OCI-LY1 (cell line): ENCODE data around the gene OMP.

Experiments
- H2AFZ ChIP-seq: fragments of 200-600 bp; sonication (generic), shearing (Covaris generic); 2 replicates; pipeline ENCODE4 v1.6.0; 2014; ENCODE audit warnings: antibody characterized with exemption, mild to moderate bottlenecking, low read length
- H3F3A ChIP-seq: fragments of 200-600 bp; sonication (generic), shearing (Covaris generic); 2 replicates; pipeline ENCODE4 v1.6.0; 2014; ENCODE audit warnings: mild to moderate bottlenecking, antibody characterized with exemption, low read length, moderate library complexity; ENCODE audit not compliant: insufficient read depth
- H3K27ac ChIP-seq: fragments of 200-600 bp; sonication (generic); 2 replicates; pipeline ENCODE4 v1.5.1; 2014; ENCODE audit warnings: low read length, mixed run types, mild to moderate bottlenecking, low read depth; ENCODE audit not compliant: poor library complexity, severe bottlenecking
- H3K27me3 ChIP-seq: fragments of 200-600 bp; sonication (generic); 2 replicates; pipeline ENCODE4 v1.6.0; 2014; ENCODE audit warnings: antibody characterized with exemption, mild to moderate bottlenecking, low read length, moderate library complexity; ENCODE audit not compliant: insufficient read depth
- H3K36me3 ChIP-seq: fragments of 200-600 bp; sonication (generic); 2 replicates; pipeline ENCODE4 v1.6.1; 2014; ENCODE audit warnings: mild to moderate bottlenecking, antibody characterized with exemption, low read length, moderate library complexity, mixed read lengths; ENCODE audit not compliant: insufficient read depth
- H3K4me1 ChIP-seq: fragments of 200-600 bp; sonication (generic); 2 replicates; pipeline ENCODE4 v1.5.1; 2014; ENCODE audit warnings: mild to moderate bottlenecking, low read length, moderate library complexity; ENCODE audit not compliant: insufficient read depth, severe bottlenecking
- H3K4me2 ChIP-seq: fragments of 200-600 bp; sonication (generic), shearing (Covaris generic); 2 replicates; pipeline ENCODE4 v1.6.1; 2014; ENCODE audit warnings: low read length
- H3K4me3 ChIP-seq: fragments of 200-600 bp; sonication (generic); 2 replicates; pipeline ENCODE4 v1.5.1; 2014; ENCODE audit warnings: low read length, low read depth, mild to moderate bottlenecking, mixed read lengths; ENCODE audit not compliant: poor library complexity, severe bottlenecking
- H3K79me2 ChIP-seq: fragments of 200-600 bp; shearing (Covaris generic); 2 replicates; pipeline ENCODE4 v1.6.1; 2016; ENCODE audit warnings: mixed run types, low read length, mixed read lengths; ENCODE audit not compliant: insufficient read depth
- H3K9ac ChIP-seq: fragments of 200-600 bp; sonication (generic), shearing (Covaris generic); 2 replicates; pipeline ENCODE4 v1.6.1; 2014; ENCODE audit warnings: mild to moderate bottlenecking, low read length, mixed read lengths
- H3K9me2 ChIP-seq: fragments of 200-600 bp; sonication (generic), shearing (Covaris generic); 2 replicates; pipeline ENCODE4 v1.6.1; 2014; ENCODE audit warnings: low read depth, mild to moderate bottlenecking, low read length, mixed read lengths
- H3K9me3 ChIP-seq: fragments of 200-600 bp; shearing (Covaris generic); 2 replicates; pipeline ENCODE4 v1.6.1; 2014; ENCODE audit warnings: low read length, mixed read lengths
- H4K20me1 ChIP-seq: fragments of 200-600 bp; sonication (generic), shearing (Covaris generic); 2 replicates; pipeline ENCODE4 v1.6.0; 2016; ENCODE audit warnings: mild to moderate bottlenecking, low read length; ENCODE audit not compliant: insufficient read depth
- EZH2 ChIP-seq: fragments of 200-600 bp; sonication (generic), shearing (Covaris generic); IDR thresholded peaks from 2 replicates; pipeline ENCODE4 v1.8.0; 2017; ENCODE audit warnings: borderline replicate concordance, mixed run types, mild to moderate bottlenecking, antibody characterized with exemption, low read length, moderate library complexity, mixed read lengths
- TF ChIP-seq, protein P1 (sequence below): fragments of 200-600 bp; sonication (generic), shearing (Covaris generic); IDR thresholded peaks from 2 replicates; pipeline ENCODE4 v1.5.1; 2017; ENCODE audit warnings: mild to moderate bottlenecking, antibody characterized with exemption, low read length, moderate library complexity, mixed read lengths

Gene OMP

DNA sequence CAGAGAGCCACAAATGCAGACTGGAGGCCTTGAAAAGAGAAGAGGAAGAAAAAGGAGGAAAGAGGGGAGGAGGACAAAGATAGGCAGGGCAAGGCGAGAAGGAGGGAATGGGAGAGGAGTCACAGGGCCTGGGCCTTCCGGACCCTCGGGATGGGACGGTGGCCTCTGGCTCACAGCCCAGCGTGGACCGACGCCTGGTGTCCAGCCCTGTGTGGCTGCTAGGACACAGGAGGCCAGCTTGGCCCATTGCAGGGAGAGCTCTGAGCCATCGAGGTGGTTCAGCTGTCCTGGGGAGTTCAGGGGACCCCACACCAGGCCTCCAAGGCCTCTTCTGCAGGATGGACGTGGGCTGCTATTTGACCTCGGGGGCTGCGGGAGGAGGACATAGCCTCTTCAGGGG lies 34.8 kb downstream of the OMP start:
- TF ChIP-seq EZH2 = no peak
- TF ChIP-seq, protein P1, sequence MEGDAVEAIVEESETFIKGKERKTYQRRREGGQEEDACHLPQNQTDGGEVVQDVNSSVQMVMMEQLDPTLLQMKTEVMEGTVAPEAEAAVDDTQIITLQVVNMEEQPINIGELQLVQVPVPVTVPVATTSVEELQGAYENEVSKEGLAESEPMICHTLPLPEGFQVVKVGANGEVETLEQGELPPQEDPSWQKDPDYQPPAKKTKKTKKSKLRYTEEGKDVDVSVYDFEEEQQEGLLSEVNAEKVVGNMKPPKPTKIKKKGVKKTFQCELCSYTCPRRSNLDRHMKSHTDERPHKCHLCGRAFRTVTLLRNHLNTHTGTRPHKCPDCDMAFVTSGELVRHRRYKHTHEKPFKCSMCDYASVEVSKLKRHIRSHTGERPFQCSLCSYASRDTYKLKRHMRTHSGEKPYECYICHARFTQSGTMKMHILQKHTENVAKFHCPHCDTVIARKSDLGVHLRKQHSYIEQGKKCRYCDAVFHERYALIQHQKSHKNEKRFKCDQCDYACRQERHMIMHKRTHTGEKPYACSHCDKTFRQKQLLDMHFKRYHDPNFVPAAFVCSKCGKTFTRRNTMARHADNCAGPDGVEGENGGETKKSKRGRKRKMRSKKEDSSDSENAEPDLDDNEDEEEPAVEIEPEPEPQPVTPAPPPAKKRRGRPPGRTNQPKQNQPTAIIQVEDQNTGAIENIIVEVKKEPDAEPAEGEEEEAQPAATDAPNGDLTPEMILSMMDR = no peak
- Histone ChIP-seq H3K9me2 (no peaks in the 10 kb centered on the region), H4K20me1 (no peaks in the 10 kb centered on the region), H3K27ac (no peak overlapping the region), H3K4me1 (no peaks in the 10 kb centered on the region), H3K36me3 (no peaks in the 10 kb centered on the region), H3K4me2 (no peak overlapping the region), H2AFZ (no peak overlapping the region), H3K27me3 (no peaks in the 10 kb centered on the region), H3K79me2 (no peaks in the 10 kb centered on the region), H3F3A (no peaks in the 10 kb centered on the region), H3K4me3 (no peak overlapping the region), H3K9ac (no peak overlapping the region), H3K9me3 (no peaks in the 10 kb centered on the region)

DNA sequence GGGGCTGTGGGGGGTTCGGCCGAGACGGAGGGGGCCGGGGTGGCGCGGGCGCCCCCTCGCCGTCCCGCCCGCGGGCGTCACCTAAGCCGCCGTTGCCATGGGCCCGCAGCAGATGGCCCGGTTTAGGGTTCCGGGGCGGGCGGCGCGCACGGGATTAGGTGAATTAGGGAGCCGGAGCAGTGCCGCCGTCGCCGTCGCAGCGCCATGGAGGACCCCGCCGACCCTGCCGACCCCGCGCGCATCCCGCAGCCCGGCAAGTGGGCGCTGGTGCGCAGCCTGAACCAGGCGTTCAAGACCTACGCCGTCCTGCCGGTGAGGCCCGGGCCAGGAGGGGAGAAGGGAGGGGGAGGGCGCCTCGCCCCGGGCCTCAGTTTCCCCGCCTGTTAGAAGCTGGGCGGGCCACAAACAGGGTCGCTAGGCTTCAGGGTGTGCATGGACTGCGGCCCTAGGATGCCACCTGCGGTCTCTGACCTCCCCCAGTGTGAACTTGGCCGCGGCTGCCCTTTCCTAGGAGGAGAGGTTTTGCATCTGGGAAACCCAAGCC lies 35.5 kb downstream of the OMP start:
- no peak overlapping the region for H2AFZ ChIP-seq
- no peak overlapping the region for H3K4me2 ChIP-seq
- TF ChIP-seq, protein P1 = no peak
- no peak for TF ChIP-seq EZH2
- no peaks in the 10 kb centered on the region for H3K9me3 ChIP-seq
- no peaks in the 10 kb centered on the region for H3K36me3 ChIP-seq
- no peaks in the 10 kb centered on the region for H3F3A ChIP-seq
- no peaks in the 10 kb centered on the region for H3K4me1 ChIP-seq
- H3K79me2 ChIP-seq = no peaks in the 10 kb centered on the region
- H3K9ac ChIP-seq = no peak overlapping the region
- H3K27ac ChIP-seq = no peak overlapping the region
- H3K9me2 ChIP-seq = no peaks in the 10 kb centered on the region
- no peak overlapping the region for H3K4me3 ChIP-seq
- H4K20me1 ChIP-seq = no peaks in the 10 kb centered on the region
- H3K27me3 ChIP-seq = no peaks in the 10 kb centered on the region

DNA sequence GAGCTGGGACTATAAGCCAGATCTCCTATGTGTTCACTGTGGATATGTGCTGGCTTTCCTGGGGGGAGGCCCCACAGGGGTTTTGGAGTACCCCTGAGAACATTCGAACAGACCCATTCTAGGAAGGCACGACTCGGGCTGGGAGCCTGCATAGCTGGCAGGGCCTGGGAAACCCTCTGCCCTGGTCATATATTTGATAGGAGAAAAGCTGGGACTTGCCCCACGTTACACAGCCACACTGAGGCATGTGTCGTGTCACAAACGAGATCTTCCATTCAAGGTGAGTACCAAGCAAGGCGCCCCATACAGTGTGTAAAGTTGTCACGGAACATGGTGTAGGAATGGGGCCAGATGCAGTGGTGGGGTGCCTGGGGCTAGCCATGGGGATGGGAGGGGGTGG lies 36.6 kb downstream of the OMP start:
- Histone ChIP-seq H3K27ac (no peak overlapping the region), H3K4me3 (no peak overlapping the region), H2AFZ (no peak overlapping the region), H3K9me3 (no peaks in the 10 kb centered on the region), H3K4me2 (no peak overlapping the region), H3K79me2 (no peaks in the 10 kb centered on the region), H3K9me2 (no peaks in the 10 kb centered on the region), H3K36me3 (no peaks in the 10 kb centered on the region), H3K4me1 (no peaks in the 10 kb centered on the region), H3K9ac (no peak overlapping the region), H3F3A (no peaks in the 10 kb centered on the region), H4K20me1 (no peaks in the 10 kb centered on the region), H3K27me3 (no peaks in the 10 kb centered on the region)
- no peak for TF ChIP-seq EZH2
- TF ChIP-seq, protein P1 = no peak
